Adipocyte (in vitro differentiated cells): Measurements from ENCODE around the gene TRNP1.

Experiments
- DNase-seq: peaks from one replicate; pipeline ENCODE4 v3.0.0-alpha.2; 2015; ENCODE audit warnings: low read depth
- H3K27me3 ChIP-seq: replicated peaks from 2 replicates; pipeline ENCODE4 v1.7.0; 2013; ENCODE audit warnings: mild to moderate bottlenecking, low read length, moderate library complexity; ENCODE audit not compliant: control insufficient read depth, insufficient read depth
- H3K36me3 ChIP-seq: 2 replicates; pipeline ENCODE4 v1.7.0; 2013; ENCODE audit warnings: low read length, mild to moderate bottlenecking, moderate library complexity; ENCODE audit not compliant: control insufficient read depth, insufficient read depth, severe bottlenecking
- H3K4me1 ChIP-seq: 2 replicates; pipeline ENCODE4 v1.7.0; 2013; ENCODE audit warnings: mild to moderate bottlenecking, low read length, moderate library complexity; ENCODE audit not compliant: control insufficient read depth, insufficient read depth
- H3K4me3 ChIP-seq: 2 replicates; pipeline ENCODE4 v1.7.0; 2013; ENCODE audit warnings: mild to moderate bottlenecking, low read length, moderate library complexity
- H3K9ac ChIP-seq: 2 replicates; pipeline ENCODE4 v1.7.0; 2013; ENCODE audit warnings: mild to moderate bottlenecking, low read length, moderate library complexity
- H3K9me3 ChIP-seq: 2 replicates; pipeline ENCODE4 v1.7.0; 2013; ENCODE audit warnings: mild to moderate bottlenecking, low read length, moderate library complexity; ENCODE audit not compliant: control insufficient read depth

TRNP1 gene

GRCh38 chr1:27016376-27016775, 22.9 kb downstream of the TRNP1 start:
- Histone ChIP-seq H3K4me3 (no peak overlapping the region), H3K9me3 (no peaks in the 10 kb centered on the region), H3K4me1 (peaks cover 8% of the 10 kb centered on the region), H3K36me3 (no peaks in the 10 kb centered on the region), H3K27me3 (no peaks in the 10 kb centered on the region), H3K9ac (no peak overlapping the region)
- no peak for DNase-seq

GRCh38 chr1:27017207-27017606, 23.7 kb downstream of the TRNP1 start:
- Histone ChIP-seq H3K9ac (no peak overlapping the region), H3K27me3 (no peaks in the 10 kb centered on the region), H3K4me1 (peaks cover 1% of the 10 kb centered on the region), H3K9me3 (no peaks in the 10 kb centered on the region), H3K36me3 (no peaks in the 10 kb centered on the region), H3K4me3 (no peak overlapping the region)
- no peak for DNase-seq

- Histone ChIP-seq H3K27me3 (no peaks in the 10 kb centered on the region), H3K9me3 (no peaks in the 10 kb centered on the region), H3K4me1 (no peaks in the 10 kb centered on the region), H3K36me3 (no peaks in the 10 kb centered on the region), H3K4me3 (no peak overlapping the region), H3K9ac (no peak overlapping the region)
- DNase-seq, result no peak
Measured at GRCh38 chr1:27018316-27018715, 24.8 kb downstream of the TRNP1 start.

GRCh38 chr1:27021354-27022031, 28.0 kb downstream of the TRNP1 start:
- Histone ChIP-seq H3K36me3 (no peaks in the 10 kb centered on the region), H3K27me3 (no peaks in the 10 kb centered on the region), H3K9ac (no peak overlapping the region), H3K9me3 (no peaks in the 10 kb centered on the region), H3K4me1 (no peaks in the 10 kb centered on the region), H3K4me3 (no peak overlapping the region)
- no peak for DNase-seq

- DNase-seq, result no peak
Measured at GRCh38 chr1:27025718-27026117, 32.2 kb downstream of the TRNP1 start.

DNA sequence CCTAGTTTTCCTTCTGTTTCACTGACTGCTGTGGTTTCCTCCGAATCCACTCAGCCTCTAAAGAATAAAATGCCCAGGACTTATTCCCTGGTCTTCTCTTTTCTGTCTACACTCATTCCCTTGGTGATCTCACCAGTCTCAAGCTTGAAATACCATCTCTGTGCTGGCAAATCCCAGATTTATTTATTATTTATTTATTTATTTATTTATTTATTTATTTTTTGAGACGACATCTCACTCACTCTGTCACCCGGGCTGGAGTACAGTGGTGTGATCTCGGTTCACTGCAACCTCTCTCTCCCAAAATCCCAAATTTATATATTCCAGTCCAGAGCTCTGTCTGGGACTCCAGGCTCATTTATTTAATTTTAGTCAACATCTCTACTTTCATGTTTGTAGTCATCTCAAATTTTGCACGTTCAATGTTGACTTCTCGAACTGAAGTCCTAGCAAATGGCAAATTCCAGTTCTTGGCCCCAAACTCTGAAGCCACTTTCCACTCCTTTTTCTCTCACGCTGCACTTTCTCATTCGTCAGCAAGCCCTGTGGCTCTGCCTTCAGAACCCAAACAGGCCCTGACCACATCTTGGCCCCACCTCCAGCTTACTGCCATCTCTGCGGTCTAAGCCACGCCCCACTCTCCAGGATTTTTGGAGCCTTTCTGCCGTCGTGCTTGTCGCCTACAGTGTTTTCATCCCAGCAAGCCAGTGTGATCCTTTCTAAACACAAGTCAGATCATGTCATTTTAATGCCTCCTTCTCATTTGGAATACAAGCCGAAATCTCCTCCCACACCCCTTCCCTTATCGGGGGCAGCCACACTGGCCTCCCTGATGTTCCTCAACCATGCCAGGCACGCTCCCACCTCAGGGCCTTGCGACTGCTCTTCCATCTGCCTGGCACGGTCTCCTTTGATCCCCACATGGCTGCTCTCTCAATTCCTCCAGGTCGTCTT, 33.4 kb downstream of the TRNP1 start:
- Histone ChIP-seq H3K9ac (no peak overlapping the region), H3K4me3 (no peak overlapping the region), H3K27me3 (no peaks in the 10 kb centered on the region), H3K4me1 (peaks cover 18% of the 10 kb centered on the region), H3K9me3 (no peaks in the 10 kb centered on the region), H3K36me3 (no peaks in the 10 kb centered on the region)
- no peak for DNase-seq

More at GRCh38 chr1:27025718-27026117, 32.2 kb downstream of the TRNP1 start:
- Histone ChIP-seq H3K9me3 (no peaks in the 10 kb centered on the region), H3K27me3 (no peaks in the 10 kb centered on the region), H3K36me3 (no peaks in the 10 kb centered on the region), H3K4me3 (no peak overlapping the region), H3K9ac (no peak overlapping the region), H3K4me1 (peaks cover 11% of the 10 kb centered on the region)

DNA sequence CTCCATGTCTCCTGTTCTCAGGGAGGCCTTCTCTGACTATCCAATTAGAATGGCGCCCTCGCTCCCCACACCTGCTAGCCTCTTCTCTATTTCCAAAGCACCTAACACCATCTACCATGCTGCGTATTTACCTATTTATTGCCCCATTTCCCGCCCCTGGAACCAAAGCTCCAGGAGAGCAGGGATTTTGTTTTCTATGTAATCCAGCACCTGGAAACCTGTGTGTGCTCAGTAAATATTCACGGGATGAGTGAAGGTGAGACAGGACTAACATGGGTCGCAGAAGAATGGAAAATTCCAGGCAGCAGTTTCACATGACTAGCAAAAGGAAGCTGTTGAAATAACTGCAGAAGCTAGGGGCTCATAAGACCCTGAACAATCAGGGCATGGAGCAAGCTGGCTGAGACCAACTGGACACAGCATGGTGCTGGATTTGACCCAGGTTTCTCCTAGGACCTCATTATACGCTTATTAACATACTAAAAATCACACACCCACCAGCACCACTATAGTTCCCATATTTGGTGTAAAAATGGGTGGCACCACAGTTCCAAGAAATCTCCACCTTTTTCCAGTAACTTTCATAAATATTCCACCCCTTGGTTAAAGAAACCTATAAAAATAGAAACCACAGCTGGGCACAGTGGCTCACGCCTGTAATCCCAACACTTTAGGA, 34.2 kb downstream of the TRNP1 start:
- H3K27me3 ChIP-seq, result no peaks in the 10 kb centered on the region
- no peak for DNase-seq

DNA sequence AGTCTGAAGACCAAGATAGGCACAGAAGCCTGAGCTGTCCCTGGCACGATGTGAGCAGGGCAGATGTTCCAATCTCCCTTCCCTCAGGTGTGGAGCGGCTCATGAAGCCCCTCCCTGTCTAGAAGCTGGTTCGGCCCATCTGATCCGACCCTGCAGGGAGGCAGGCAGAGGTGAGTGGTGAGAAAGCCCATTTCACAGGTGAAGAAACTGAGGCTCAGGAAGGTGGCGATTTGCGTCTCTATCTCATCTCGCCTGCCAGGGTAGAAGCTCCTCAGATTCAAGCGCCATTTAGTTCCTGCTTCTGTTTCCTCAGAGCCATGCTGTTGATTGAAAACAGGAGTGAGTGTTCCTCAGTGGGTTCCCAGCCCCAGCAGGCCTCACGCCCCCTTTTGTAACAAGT, 36.0 kb downstream of the TRNP1 start:
- no peaks in the 10 kb centered on the region for H3K27me3 ChIP-seq
- H3K9ac ChIP-seq, result no peak overlapping the region
- H3K9me3 ChIP-seq, result no peaks in the 10 kb centered on the region
- no peaks in the 10 kb centered on the region for H3K36me3 ChIP-seq
- no peak overlapping the region for H3K4me3 ChIP-seq
- peaks cover 19% of the 10 kb centered on the region for H3K4me1 ChIP-seq
- DNase-seq, result no peak

More for the DNA sequence above, 34.2 kb downstream of the TRNP1 start:
- H3K4me3 ChIP-seq, result no peak overlapping the region
- no peaks in the 10 kb centered on the region for H3K36me3 ChIP-seq
- no peak overlapping the region for H3K9ac ChIP-seq
- H3K4me1 ChIP-seq, result peaks cover 19% of the 10 kb centered on the region
- H3K9me3 ChIP-seq, result no peaks in the 10 kb centered on the region

DNA sequence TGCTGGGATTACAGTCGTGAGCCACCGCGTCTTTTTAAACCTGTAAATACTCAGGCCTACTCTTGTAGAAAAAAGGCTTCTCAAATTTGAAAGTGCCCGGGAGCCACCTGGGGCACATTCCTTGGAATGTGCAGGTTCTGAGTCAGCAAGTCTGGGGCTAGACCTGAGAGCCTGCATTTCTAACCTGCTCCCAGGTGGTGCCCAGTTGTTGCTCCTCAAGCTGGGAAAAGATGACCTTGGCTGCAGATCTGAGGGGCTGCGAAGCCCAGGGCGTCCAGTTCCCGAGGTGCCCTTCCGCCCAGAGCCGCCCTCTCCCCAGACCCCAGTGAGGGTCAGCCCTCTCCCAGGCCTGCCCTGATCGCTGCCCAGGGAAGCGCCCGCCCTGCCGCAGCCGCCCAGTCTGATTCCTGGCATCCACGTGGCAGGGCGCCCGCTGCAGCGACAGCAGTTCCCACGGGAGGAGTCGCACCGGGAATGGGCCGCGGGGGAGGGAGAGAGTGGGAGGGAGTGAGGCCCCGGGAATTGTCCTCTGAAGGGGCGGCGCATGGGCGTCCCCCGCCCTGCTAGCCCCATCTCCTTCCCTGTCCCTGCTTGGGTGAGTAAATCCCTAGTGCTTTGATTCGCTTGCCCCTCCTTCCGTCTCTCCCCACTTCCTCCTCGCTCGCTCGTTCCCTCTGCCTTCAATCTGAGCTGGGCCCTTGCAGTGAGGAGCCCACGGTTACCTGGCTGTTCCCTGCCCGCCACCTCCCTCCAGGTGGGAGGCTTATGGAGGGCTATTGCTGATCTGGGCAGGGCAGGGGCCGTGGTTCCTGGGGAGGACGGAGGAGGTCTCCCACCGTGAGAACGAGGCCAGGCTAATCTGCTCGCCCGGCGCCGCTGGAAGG, 38.0 kb downstream of the TRNP1 start:
- H3K9me3 ChIP-seq, result no peaks in the 10 kb centered on the region
- DNase-seq, result peak; percentile 56
- peak overlapping the region; percentile 72 for H3K4me3 ChIP-seq
- peak overlapping the region; percentile 72 for H3K9ac ChIP-seq
- H3K36me3 ChIP-seq, result no peaks in the 10 kb centered on the region
- H3K27me3 ChIP-seq, result no peaks in the 10 kb centered on the region
- H3K4me1 ChIP-seq, result peaks cover 19% of the 10 kb centered on the region

GRCh38 chr1:27032119-27032461, 38.6 kb downstream of the TRNP1 start:
- Histone ChIP-seq H3K9ac (peak overlapping the region; percentile 72), H3K4me3 (peak overlapping the region; percentile 72), H3K4me1 (peaks cover 16% of the 10 kb centered on the region), H3K9me3 (no peaks in the 10 kb centered on the region), H3K36me3 (no peaks in the 10 kb centered on the region), H3K27me3 (no peaks in the 10 kb centered on the region)
- no peak for DNase-seq
